Neural progenitor cell (in vitro differentiated cells): ENCODE results near the gene PDE8B. TPM values are rescaled to one million over a fixed set of nuclear protein-coding genes. Genes with fewer than 3 reads are reported as not detected.

Source experiments
- DNase-seq: peaks from one replicate; pipeline ENCODE4 v3.0.0-alpha.2; 2016; ENCODE audit warnings: low spot score
- H2AFZ ChIP-seq: fragments of 200-600 bp; sonication (generic); replicated peaks from 2 replicates; pipeline ENCODE4 v1.6.1; 2016; ENCODE audit warnings: antibody characterized with exemption
- H3F3A ChIP-seq: fragments of 200-600 bp; sonication (generic); 2 replicates; pipeline ENCODE4 v1.6.1; 2016; ENCODE audit warnings: antibody characterized with exemption, low read depth
- H3K27ac ChIP-seq: fragments of 200-600 bp; sonication (generic); 2 replicates; pipeline ENCODE4 v1.5.1; 2016; ENCODE audit warnings: mild to moderate bottlenecking
- H3K27me3 ChIP-seq: fragments of 200-600 bp; sonication (generic); 2 replicates; pipeline ENCODE4 v1.6.1; 2016; ENCODE audit warnings: mild to moderate bottlenecking, moderate library complexity
- H3K36me3 ChIP-seq: fragments of 200-600 bp; sonication (generic); 2 replicates; pipeline ENCODE4 v1.5.1; 2016
- H3K4me1 ChIP-seq: fragments of 200-600 bp; sonication (generic); 2 replicates; pipeline ENCODE4 v1.6.1; 2016; ENCODE audit warnings: mixed run types
- H3K4me2 ChIP-seq: fragments of 200-600 bp; sonication (generic); 2 replicates; pipeline ENCODE4 v1.6.1; 2016
- H3K4me3 ChIP-seq: fragments of 200-600 bp; sonication (generic); 2 replicates; pipeline ENCODE4 v1.5.1; 2016
- H3K79me2 ChIP-seq: fragments of 200-600 bp; sonication (generic); 2 replicates; pipeline ENCODE4 v1.6.1; 2016; ENCODE audit warnings: low read depth
- H3K9ac ChIP-seq: fragments of 200-600 bp; sonication (generic); 2 replicates; pipeline ENCODE4 v1.6.1; 2016
- H3K9me3 ChIP-seq: fragments of 200-600 bp; sonication (generic); 2 replicates; pipeline ENCODE4 v1.5.1; 2016; ENCODE audit warnings: low read depth
- H4K20me1 ChIP-seq: fragments of 200-600 bp; sonication (generic); 2 replicates; pipeline ENCODE4 v1.6.1; 2016; ENCODE audit warnings: low read depth
- H3K27ac Mint-ChIP-seq: 3 replicates; pipeline ENCODE4 v1.8.0; 2021; ENCODE audit warnings: mixed read lengths
- H3K27me3 Mint-ChIP-seq: 2 replicates; pipeline ENCODE4 v1.8.0; 2022; ENCODE audit warnings: low read depth, mild to moderate bottlenecking, inconsistent platforms, moderate library complexity, mixed read lengths; ENCODE audit not compliant: insufficient read depth
- H3K36me3 Mint-ChIP-seq: 3 replicates; pipeline ENCODE4 v1.8.0; 2021; ENCODE audit warnings: mixed read lengths
- H3K4me1 Mint-ChIP-seq: 3 replicates; pipeline ENCODE4 v1.8.0; 2021; ENCODE audit warnings: mixed read lengths
- H3K4me3 Mint-ChIP-seq: 3 replicates; pipeline ENCODE4 v1.8.0; 2021; ENCODE audit warnings: mild to moderate bottlenecking, moderate library complexity, mixed read lengths
- H3K9me3 Mint-ChIP-seq: 3 replicates; pipeline ENCODE4 v1.8.0; 2020; ENCODE audit warnings: mixed read lengths
- EZH2 ChIP-seq: fragments of 200-600 bp; sonication (generic); IDR thresholded peaks from 2 replicates; pipeline ENCODE4 v1.6.1; 2017; ENCODE audit warnings: antibody characterized with exemption, mild to moderate bottlenecking, moderate library complexity
- EZH2phosphoT487 ChIP-seq: fragments of 200-600 bp; sonication (generic); IDR thresholded peaks from 2 replicates; pipeline ENCODE4 v1.6.1; 2017; ENCODE audit warnings: antibody characterized with exemption
- total RNA-seq: library from RNA; depleted of rRNA; stranded (reverse); fragments of >200 nt; gene quantifications from 2 replicates; pipeline ENCODE4 v1.2.3, GENCODE V29; 2015; ENCODE audit warnings: low replicate concordance
- TF ChIP-seq, protein P1 (sequence below): fragments of 200-600 bp; sonication (generic); IDR thresholded peaks from 2 replicates; pipeline ENCODE4 v1.5.1; 2017; ENCODE audit warnings: antibody characterized with exemption, mild to moderate bottlenecking

PDE8B gene
- total RNA-seq, 1 donor from 2014 or later, result 4.3 TPM

DNA sequence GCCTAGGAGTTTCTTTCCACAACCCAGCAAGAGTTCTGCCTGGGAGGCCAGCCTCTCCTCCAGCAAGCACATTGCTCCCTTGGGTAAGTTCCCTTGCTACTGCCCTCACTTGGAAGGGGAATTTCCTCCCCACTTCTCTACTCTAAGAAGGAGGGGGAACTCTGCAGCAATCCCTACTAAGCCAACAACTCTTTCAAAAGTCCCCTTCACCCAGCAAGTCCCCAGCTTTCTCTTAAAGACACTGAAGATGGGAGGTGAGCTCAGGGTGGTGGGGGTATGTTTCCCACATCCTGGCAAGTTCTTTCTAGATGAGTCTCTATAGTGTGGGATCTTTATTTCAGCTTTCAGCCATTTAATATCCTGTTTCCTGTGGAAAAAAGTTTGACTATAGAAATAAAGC, 49.0 kb downstream of the PDE8B start:
- Histone ChIP-seq H3K27me3 (no peaks in the 10 kb centered on the region), H2AFZ (no peak overlapping the region), H4K20me1 (no peaks in the 10 kb centered on the region), H3K9ac (no peak overlapping the region), H3K9me3 (no peaks in the 10 kb centered on the region), H3F3A (no peaks in the 10 kb centered on the region), H3K4me3 (no peak overlapping the region), H3K79me2 (no peaks in the 10 kb centered on the region), H3K4me2 (no peak overlapping the region), H3K27ac (no peak overlapping the region), H3K4me1 (peaks cover 4% of the 10 kb centered on the region), H3K36me3 (no peaks in the 10 kb centered on the region)
- no peak for DNase-seq
- TF ChIP-seq EZH2 (no peak), EZH2phosphoT487 (no peak)
- TF ChIP-seq, protein P1, sequence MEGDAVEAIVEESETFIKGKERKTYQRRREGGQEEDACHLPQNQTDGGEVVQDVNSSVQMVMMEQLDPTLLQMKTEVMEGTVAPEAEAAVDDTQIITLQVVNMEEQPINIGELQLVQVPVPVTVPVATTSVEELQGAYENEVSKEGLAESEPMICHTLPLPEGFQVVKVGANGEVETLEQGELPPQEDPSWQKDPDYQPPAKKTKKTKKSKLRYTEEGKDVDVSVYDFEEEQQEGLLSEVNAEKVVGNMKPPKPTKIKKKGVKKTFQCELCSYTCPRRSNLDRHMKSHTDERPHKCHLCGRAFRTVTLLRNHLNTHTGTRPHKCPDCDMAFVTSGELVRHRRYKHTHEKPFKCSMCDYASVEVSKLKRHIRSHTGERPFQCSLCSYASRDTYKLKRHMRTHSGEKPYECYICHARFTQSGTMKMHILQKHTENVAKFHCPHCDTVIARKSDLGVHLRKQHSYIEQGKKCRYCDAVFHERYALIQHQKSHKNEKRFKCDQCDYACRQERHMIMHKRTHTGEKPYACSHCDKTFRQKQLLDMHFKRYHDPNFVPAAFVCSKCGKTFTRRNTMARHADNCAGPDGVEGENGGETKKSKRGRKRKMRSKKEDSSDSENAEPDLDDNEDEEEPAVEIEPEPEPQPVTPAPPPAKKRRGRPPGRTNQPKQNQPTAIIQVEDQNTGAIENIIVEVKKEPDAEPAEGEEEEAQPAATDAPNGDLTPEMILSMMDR, result no peak
- no peaks in the 10 kb centered on the region for H3K36me3 Mint-ChIP-seq
- no peak overlapping the region for H3K4me3 Mint-ChIP-seq
- H3K9me3 Mint-ChIP-seq, result no peaks in the 10 kb centered on the region
- peaks cover 3% of the 10 kb centered on the region for H3K4me1 Mint-ChIP-seq
- no peak overlapping the region for H3K27ac Mint-ChIP-seq
- H3K27me3 Mint-ChIP-seq, result peaks cover 4% of the 10 kb centered on the region

DNA sequence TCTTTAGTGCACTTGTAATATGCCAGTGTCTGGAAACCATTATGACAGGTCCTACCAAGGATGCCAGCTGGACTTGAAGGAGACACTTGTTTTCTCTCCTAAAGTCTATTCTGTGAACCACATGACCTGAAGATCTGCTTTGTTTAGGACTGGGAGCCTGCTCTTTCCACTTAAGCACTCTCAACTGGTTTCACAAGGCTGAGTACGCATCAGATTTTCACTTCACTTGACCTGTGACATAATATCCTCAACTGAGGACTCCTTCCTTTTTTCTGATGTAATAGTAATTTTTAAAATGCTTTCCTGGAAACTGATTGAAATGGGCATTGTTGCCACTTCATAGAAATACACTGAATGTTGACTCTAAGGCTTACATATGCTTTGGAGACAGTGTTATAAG, 52.2 kb downstream of the PDE8B start:
- no peaks in the 10 kb centered on the region for H3K9me3 Mint-ChIP-seq
- H2AFZ ChIP-seq, result no peak overlapping the region
- H3K4me2 ChIP-seq, result no peak overlapping the region
- H3F3A ChIP-seq, result no peaks in the 10 kb centered on the region
- no peaks in the 10 kb centered on the region for H4K20me1 ChIP-seq
- no peak overlapping the region for H3K27ac ChIP-seq
- no peaks in the 10 kb centered on the region for H3K36me3 ChIP-seq
- DNase-seq, result no peak
- no peak overlapping the region for H3K27ac Mint-ChIP-seq
- H3K4me3 ChIP-seq, result no peak overlapping the region
- H3K9me3 ChIP-seq, result no peaks in the 10 kb centered on the region
- H3K27me3 ChIP-seq, result no peaks in the 10 kb centered on the region
- H3K9ac ChIP-seq, result no peak overlapping the region
- no peaks in the 10 kb centered on the region for H3K27me3 Mint-ChIP-seq
- no peaks in the 10 kb centered on the region for H3K4me1 Mint-ChIP-seq
- H3K79me2 ChIP-seq, result no peaks in the 10 kb centered on the region
- no peak overlapping the region for H3K4me3 Mint-ChIP-seq
- H3K4me1 ChIP-seq, result peaks cover 4% of the 10 kb centered on the region
- TF ChIP-seq, protein P1, result no peak
- TF ChIP-seq EZH2 (no peak), EZH2phosphoT487 (no peak)
- H3K36me3 Mint-ChIP-seq, result no peaks in the 10 kb centered on the region

DNA sequence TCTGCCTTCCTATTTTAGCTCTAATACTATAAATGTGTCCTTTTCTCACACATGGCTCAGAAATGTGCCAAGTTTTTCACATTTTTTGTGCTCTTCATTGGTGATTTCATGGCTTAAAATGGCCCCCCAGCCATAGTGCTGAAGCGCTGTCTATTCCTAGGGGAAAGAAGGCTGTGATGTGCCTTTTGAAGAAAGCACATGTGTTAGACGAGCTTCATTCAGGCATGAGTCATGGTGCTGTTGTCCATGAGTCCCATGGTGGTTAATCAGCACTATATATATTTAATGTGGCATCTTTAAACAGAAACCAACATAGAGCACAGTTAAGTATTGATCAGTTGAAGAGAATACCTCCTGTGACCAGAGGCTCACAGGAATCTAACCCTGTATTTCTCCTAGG, 55.8 kb downstream of the PDE8B start:
- Mint-ChIP-seq H3K27me3 (no peaks in the 10 kb centered on the region), H3K27ac (no peak overlapping the region), H3K9me3 (peaks cover 12% of the 10 kb centered on the region), H3K4me1 (no peaks in the 10 kb centered on the region), H3K4me3 (no peak overlapping the region), H3K36me3 (no peaks in the 10 kb centered on the region)
- Histone ChIP-seq H3K79me2 (no peaks in the 10 kb centered on the region), H3K4me2 (no peak overlapping the region), H3K4me3 (no peak overlapping the region), H3F3A (no peaks in the 10 kb centered on the region), H3K27ac (no peak overlapping the region), H3K4me1 (no peaks in the 10 kb centered on the region), H2AFZ (no peak overlapping the region), H3K27me3 (no peaks in the 10 kb centered on the region), H4K20me1 (no peaks in the 10 kb centered on the region), H3K9ac (no peak overlapping the region), H3K36me3 (no peaks in the 10 kb centered on the region), H3K9me3 (no peaks in the 10 kb centered on the region)
- no peak for DNase-seq
- TF ChIP-seq EZH2phosphoT487, result no peak
- TF ChIP-seq, protein P1, result no peak
- no peak for TF ChIP-seq EZH2
